Body of pancreas (tissue), 4 donors: ENCODE results near the gene TMPRSS2.

Source experiments
- CTCF ChIP-seq, 7 experiments: fragments of 450-650 bp in 4 of 7; fragments of 200-600 bp in 3 of 7; sonication (generic) in 3 of 7; IDR thresholded peaks; one replicate each; pipeline ENCODE4 v1.5.1; 2016 to 2019; ENCODE audit warnings: antibody characterized with exemption in 7 of 7
- POLR2A ChIP-seq, 3 donors: fragments of 450-650 bp; IDR thresholded peaks; one replicate each; pipeline ENCODE4 v1.6.1; 2016; ENCODE audit warnings: antibody characterized with exemption in 3 of 3, mild to moderate bottlenecking in 2 of 3

- TF ChIP-seq CTCF (IDR thresholded peaks at IDR 0.05) (no peak), POLR2A (IDR thresholded peaks at IDR 0.05) (no peak)
Observed at GRCh38 chr21:41437729-41438128, 70.2 kb downstream of the TMPRSS2 start.
